SK-MEL-5 (cell line): ENCODE data around the gene RNU6-9. TPM values are rescaled to one million over a fixed set of nuclear protein-coding genes. Genes with fewer than 3 reads are reported as not detected.
"Not testable (repeated sequence)": the region's sequence is repeated elsewhere in the genome, so short reads cannot be mapped to it uniquely, and the experiment has no call there.

Experiments
- DNase-seq: peaks from one replicate; pipeline ENCODE4 v3.0.0-alpha.2; 2016; ENCODE audit warnings: low read depth, low spot score
- in situ Hi-C: cut with HindIII; loops from 2 replicates; pipeline ENCODE4 v1.10.0; 2016; ENCODE audit warnings: low sequenced_read_pairs, high pct_unique_total_duplicates, low pct_unique_long_range_greater_than_20kb
- total RNA-seq: library from RNA; depleted of rRNA; stranded (reverse); fragments of >200 nt; shearing (Covaris generic); gene quantifications from 2 replicates; pipeline ENCODE4 v1.2.3, GENCODE V29; 2014

RNU6-9 gene
- total RNA-seq, 1 experiment from 2014 or later: not detected

GRCh38 chr19:888581-889385 lies 4.5 kb upstream of the RNU6-9 start:
- in situ Hi-C loops: no loop called here
- DNase-seq: no peak

GRCh38 chr19:889662-890295 lies 3.5 kb upstream of the RNU6-9 start:
- in situ Hi-C loops: no loop called here
- DNase-seq: no peak

GRCh38 chr19:890831-891230 lies 2.5 kb upstream of the RNU6-9 start:
- in situ Hi-C loops: no loop called here
- DNase-seq: no peak

DNA sequence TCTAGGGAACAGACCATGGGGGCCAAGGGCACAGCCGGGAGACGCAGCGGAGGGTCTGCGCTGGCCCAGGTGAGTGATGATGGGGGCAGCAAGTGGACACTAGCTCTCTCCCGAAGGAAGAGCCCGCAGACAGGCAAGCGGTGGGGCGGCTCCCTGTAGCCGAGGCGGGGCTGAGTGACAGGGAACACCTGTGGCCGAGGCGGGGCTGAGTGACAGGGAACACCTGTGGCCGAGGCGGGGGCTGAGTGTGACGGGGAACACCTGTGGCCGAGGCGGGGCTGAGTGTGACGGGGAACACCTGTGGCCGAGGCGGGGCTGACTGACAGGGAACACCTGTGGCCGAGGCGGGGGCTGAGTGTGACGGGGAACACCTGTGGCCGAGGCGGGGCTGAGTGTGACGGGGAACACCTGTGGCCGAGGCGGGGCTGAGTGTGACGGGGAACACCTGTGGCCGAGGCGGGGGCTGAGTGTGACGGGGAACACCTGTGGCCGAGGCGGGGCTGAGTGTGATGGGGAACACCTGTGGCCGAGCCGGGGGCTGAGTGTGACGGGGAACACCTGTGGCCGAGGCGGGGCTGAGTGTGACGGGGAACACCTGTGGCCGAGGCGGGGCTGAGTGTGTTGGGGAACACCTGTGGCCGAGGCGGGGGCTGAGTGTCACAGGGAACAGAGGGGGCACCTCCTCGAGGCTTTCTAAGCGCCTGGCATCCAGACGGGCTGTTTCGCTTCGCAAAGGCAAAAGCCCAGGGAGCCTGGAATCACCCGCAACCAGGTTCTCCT lies 1.7 kb upstream of the RNU6-9 start:
- DNase-seq, in situ Hi-C loops: not testable (repeated sequence)

GRCh38 chr19:892243-892893 lies 916 bp upstream of the RNU6-9 start:
- in situ Hi-C loops: no loop called here
- DNase-seq: no peak

GRCh38 chr19:896434-896833 lies 3.1 kb downstream of the RNU6-9 start:
- no peak for DNase-seq
- in situ Hi-C loops: no loop called here

- DNase-seq: no peak
- in situ Hi-C loops: no loop called here
Measured at GRCh38 chr19:896999-897398, 3.7 kb downstream of the RNU6-9 start.

DNA sequence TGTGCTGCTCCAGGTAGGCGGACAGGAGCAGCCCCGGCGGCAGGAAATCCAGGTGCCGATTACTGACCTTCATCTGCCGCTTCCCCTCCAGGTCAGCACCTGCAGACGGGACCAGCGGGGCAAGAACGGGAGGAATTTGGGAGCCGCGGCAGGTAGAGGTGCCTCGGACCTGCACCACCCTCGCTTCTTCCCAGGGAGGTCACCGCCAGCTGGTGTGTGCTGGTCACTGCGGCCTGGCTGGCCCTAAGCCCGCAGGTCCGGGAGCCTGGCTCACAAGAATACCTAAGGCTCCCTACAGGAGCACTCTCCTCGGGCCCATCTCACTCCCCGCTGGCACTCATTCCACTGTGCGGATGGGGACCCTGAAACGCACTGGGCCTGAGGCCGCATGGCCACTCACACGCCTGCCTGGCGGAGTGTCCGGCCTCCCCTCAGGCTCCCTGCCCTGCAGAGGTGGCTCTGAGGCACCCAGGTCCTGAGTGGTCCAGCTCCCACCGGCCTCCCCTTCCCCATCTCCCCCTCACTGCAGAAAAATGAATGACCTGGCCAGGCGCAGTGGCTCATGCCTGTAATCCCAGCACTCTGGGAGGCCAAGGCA lies 4.3 kb downstream of the RNU6-9 start:
- DNase-seq: no peak
- in situ Hi-C loops: no loop called here

GRCh38 chr19:898663-899062 lies 5.4 kb downstream of the RNU6-9 start:
- no peak for DNase-seq
- in situ Hi-C loops: no loop called here

- in situ Hi-C loops: no loop called here
- no peak for DNase-seq
Measured at GRCh38 chr19:899336-900042, 6.2 kb downstream of the RNU6-9 start.

GRCh38 chr19:900043-900301 lies 6.7 kb downstream of the RNU6-9 start:
- no peak for DNase-seq
- in situ Hi-C loops: no loop called here

DNA sequence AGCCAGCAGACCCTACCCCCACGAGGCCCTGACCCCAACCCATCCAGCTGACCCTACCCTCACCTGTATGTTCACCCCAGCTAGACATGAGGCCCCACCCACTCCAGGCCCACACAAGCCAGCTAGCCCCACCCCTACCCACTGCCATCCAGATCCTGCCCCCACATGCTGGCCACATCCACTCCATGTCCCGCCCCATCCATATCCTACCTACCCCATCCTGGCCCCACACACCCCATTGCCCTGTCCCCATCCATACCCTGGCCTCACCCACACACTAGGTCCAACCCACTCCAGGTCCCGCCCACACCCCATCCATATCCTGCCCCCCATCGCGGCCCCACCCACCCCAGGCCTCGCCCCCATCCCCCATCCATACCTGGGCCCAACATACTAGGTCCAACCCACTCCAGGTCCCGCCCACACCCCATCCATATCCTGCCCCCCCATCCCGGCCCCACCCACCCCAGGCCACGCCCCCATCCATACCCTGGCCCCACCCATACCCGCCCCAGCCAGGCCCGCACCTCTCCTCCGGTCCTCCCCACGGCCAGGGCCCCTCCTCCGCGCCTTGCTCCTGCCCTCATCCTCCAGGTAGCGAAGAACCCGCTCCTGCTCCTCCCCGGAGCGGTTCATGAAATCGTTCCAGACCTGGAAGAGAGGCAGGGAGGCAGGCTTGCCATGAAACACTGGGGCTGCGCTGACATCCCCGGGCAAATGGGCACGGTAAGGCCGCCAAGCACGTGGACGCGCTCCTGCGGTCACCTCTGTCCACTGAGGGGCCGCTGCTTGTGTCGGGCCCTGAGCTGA lies 7.2 kb downstream of the RNU6-9 start:
- peak; percentile 29 for DNase-seq
- in situ Hi-C loops: no loop called here

DNA sequence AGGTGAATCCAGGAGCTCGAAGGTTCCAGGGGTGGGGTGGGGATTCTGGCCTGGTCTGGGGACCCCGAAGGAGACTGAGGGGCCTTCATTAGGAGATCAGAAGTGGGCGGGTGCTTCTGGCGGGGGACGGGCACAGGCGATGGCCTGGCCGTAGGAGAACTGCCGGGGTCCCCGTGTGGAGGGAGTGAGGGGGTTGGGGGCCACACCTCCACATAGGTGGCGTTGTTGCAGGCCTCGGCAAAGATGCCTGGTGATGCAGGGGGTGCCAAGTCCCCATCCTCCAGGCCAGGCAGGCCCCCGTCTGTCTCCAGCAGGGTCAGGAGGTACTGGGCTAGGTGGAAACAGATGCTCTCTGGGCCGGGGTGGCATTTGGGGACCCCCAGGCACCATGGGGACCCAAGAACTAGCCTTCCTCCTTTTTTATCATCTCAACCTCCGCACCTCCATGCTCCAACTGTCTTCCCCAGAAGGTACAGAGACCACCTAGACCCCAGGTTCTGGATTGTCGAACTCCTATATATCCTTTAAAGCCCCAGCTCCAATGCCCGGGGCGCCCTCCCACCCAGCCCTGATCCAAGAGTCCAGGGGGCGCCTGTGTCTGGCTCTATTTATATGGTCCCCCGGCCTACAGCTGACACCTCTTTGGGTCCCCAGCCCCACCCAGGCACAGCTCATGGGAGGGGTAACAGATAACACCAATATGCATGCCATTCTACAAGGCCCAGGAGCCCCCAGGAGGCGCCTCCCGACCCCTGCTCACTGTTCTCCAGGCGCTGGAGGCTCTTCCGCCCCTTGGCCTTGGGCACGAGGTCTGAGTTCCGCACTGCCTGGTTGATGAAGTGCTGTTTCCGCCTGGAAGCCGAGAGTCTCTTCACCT lies 8.2 kb downstream of the RNU6-9 start:
- in situ Hi-C loops: no loop called here
- DNase-seq: no peak

DNA sequence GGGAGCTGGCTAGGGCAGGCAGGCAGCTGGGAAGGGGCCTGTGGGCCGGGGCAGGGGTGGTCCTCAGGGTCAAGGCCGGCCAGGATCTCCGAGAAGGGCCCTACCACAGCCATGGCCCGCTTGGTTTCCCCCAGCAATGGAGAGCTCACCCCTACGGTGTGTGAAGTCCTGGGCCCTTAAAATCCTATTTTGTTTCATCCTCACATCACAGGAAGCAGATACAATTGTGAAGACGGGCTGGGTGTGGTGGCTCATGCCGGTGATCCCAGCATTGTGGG lies 8.7 kb downstream of the RNU6-9 start:
- in situ Hi-C loops: no loop called here

GRCh38 chr19:902446-903226 lies 9.4 kb downstream of the RNU6-9 start:
- in situ Hi-C loops: no loop called here
- no peak for DNase-seq

More for the DNA sequence above, 8.7 kb downstream of the RNU6-9 start:
- no peak for DNase-seq
